ENCODE measurements around the gene FCHO1.

The FCHO1 gene

DNA sequence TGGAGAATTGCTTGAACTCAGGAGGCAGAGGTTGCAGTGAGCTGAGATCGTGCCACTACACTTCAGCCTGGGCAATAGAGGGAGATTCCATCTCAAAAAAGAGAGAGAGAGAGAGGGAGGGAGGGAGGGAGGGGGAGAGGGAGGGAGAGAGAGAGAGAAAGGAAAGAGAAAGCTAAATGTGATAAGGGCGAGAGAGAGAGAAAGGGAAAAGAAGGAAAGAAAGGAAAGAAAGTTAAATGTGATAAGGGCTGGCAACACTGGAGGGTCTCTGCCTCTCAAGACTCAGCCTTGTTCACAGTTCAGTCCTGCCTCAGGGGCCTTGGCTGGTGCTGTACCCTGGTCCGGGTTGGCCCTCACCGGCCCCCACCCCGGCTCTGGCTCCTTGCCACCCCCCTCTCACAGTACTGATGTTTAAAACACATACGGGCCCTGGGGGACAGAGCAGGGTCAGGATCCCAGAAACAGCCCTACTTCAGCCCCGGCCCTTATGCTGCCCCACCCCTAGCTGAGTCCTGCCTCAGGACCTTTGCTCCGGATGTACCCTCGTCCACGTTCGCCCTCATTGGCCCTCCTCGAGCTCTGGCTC is 28.5 kb upstream of the FCHO1 start:
- Histone ChIP-seq H3K9ac (ENCODE audit: low read length) (no peak overlapping the region), H3K36me3 (ENCODE audit: control insufficient read depth, insufficient read depth, low read length) (peaks cover 19% of the 10 kb centered on the region), H3K4me3 (ENCODE audit: low read length) (no peak overlapping the region), H3K27ac (ENCODE audit: low read depth, low read length) (no peak overlapping the region), H3K4me1 (ENCODE audit: control insufficient read depth, insufficient read depth, low read length) (peaks cover 13% of the 10 kb centered on the region), H3K27me3 (ENCODE audit: control insufficient read depth, insufficient read depth, low read length) (no peaks in the 10 kb centered on the region)

DNA sequence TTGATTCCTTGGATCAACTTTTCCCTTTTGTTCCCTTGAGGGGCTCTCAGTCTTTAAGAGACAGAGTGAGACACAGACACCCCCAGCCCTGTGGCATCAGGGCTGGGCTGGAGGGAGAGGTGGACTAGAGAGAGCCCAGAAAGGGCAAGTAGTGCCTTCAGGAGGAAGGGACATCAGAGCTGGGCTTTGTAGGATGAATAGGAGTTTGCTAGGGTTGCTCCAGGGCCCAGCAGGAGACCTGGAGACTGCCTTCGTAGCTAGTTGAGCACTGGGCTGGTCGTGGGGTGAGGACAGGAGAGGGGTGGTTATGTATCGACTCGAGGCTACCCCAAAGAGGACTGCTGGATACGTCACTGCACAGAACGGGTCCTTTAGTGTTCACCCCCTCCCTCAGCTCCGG is 26.6 kb upstream of the FCHO1 start:
- Histone ChIP-seq H3K9ac (ENCODE audit: low read length) (no peak overlapping the region), H3K4me1 (ENCODE audit: control insufficient read depth, insufficient read depth, low read length) (peaks cover 13% of the 10 kb centered on the region), H3K27me3 (ENCODE audit: control insufficient read depth, insufficient read depth, low read length) (no peaks in the 10 kb centered on the region), H3K27ac (ENCODE audit: low read depth, low read length) (no peak overlapping the region), H3K36me3 (ENCODE audit: control insufficient read depth, insufficient read depth, low read length) (peaks cover 19% of the 10 kb centered on the region), H3K4me3 (ENCODE audit: low read length) (no peak overlapping the region)

DNA sequence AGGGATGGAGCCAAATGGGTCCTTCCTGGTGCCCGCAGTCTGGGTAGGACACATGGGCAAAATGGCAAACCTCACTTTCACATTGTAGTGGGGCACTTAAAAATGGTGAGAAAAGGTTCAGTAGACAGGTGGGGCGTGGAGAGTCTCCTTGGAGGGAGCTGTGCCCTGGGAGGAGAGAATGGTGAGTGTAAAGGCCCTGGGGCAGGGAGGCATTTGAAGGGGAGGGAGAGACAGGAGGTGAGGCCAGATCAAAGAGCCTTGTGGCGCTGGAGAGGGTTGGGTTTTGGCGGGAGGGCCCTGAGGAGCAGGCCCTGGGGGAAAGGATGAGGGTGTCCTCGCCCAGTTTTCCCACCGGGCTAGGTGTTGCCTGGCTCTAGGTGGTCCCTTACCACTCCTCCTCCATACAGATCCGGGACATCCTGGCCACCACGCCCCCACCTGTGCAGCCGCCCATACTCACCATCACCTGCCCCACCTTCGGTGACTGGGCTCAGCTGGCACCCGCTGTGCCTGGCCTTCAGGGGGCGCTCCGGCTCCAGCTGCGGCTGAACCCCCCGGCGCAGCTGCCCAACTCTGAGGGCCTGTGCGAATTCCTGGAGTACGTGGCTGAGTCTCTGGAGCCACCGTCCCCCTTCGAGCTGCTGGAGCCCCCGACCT is 25.7 kb upstream of the FCHO1 start:
- Histone ChIP-seq H3K27me3 (ENCODE audit: control insufficient read depth, insufficient read depth, low read length) (no peaks in the 10 kb centered on the region), H3K9ac (ENCODE audit: low read length) (no peak overlapping the region), H3K27ac (ENCODE audit: low read depth, low read length) (no peak overlapping the region), H3K4me1 (ENCODE audit: control insufficient read depth, insufficient read depth, low read length) (peaks cover 7% of the 10 kb centered on the region), H3K4me3 (ENCODE audit: low read length) (no peak overlapping the region), H3K36me3 (ENCODE audit: control insufficient read depth, insufficient read depth, low read length) (peaks cover 19% of the 10 kb centered on the region)

DNA sequence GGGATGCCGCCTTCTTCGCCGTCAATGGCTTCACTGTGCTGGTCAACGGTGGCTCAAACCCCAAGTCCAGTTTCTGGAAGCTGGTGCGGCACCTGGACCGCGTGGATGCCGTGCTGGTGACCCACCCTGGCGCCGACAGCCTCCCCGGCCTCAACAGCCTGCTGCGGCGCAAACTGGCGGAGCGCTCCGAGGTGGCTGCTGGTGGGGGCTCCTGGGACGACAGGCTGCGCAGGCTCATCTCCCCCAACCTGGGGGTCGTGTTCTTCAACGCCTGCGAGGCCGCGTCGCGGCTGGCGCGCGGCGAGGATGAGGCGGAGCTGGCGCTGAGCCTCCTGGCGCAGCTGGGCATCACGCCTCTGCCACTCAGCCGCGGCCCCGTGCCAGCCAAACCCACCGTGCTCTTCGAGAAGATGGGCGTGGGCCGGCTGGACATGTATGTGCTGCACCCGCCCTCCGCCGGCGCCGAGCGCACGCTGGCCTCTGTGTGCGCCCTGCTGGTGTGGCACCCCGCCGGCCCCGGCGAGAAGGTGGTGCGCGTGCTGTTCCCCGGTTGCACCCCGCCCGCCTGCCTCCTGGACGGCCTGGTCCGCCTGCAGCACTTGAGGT is 25.0 kb upstream of the FCHO1 start:
- peaks cover 21% of the 10 kb centered on the region for H3K36me3 ChIP-seq (ENCODE audit: control insufficient read depth, insufficient read depth, low read length)

DNA sequence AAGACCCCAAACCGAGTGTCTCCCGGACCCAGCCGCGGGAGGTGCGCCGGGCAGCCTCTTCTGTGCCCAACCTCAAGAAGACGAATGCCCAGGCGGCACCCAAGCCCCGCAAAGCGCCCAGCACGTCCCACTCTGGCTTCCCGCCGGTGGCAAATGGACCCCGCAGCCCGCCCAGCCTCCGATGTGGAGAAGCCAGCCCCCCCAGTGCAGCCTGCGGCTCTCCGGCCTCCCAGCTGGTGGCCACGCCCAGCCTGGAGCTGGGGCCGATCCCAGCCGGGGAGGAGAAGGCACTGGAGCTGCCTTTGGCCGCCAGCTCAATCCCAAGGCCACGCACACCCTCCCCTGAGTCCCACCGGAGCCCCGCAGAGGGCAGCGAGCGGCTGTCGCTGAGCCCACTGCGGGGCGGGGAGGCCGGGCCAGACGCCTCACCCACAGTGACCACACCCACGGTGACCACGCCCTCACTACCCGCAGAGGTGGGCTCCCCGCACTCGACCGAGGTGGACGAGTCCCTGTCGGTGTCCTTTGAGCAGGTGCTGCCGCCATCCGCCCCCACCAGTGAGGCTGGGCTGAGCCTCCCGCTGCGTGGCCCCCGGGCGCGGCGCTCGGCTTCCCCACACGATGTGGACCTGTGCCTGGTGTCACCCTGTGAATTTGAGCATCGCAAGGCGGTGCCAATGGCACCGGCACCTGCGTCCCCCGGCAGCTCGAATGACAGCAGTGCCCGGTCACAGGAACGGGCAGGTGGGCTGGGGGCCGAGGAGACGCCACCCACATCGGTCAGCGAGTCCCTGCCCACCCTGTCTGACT is 24.1 kb upstream of the FCHO1 start:
- H3K4me3 ChIP-seq (ENCODE audit: low read length) = no peak overlapping the region
- no peak overlapping the region for H3K27ac ChIP-seq (ENCODE audit: low read depth, low read length)
- peaks cover 24% of the 10 kb centered on the region for H3K36me3 ChIP-seq (ENCODE audit: control insufficient read depth, insufficient read depth, low read length)
- H3K9ac ChIP-seq (ENCODE audit: low read length) = no peak overlapping the region
- H3K4me1 ChIP-seq (ENCODE audit: control insufficient read depth, insufficient read depth, low read length) = no peaks in the 10 kb centered on the region
- H3K27me3 ChIP-seq (ENCODE audit: control insufficient read depth, insufficient read depth, low read length) = no peaks in the 10 kb centered on the region

More for the DNA sequence above, 25.0 kb upstream of the FCHO1 start:
- H3K27ac ChIP-seq (ENCODE audit: low read depth, low read length) = no peak overlapping the region
- no peaks in the 10 kb centered on the region for H3K27me3 ChIP-seq (ENCODE audit: control insufficient read depth, insufficient read depth, low read length)
- no peaks in the 10 kb centered on the region for H3K4me1 ChIP-seq (ENCODE audit: control insufficient read depth, insufficient read depth, low read length)
- H3K4me3 ChIP-seq (ENCODE audit: low read length) = no peak overlapping the region
- H3K9ac ChIP-seq (ENCODE audit: low read length) = no peak overlapping the region

DNA sequence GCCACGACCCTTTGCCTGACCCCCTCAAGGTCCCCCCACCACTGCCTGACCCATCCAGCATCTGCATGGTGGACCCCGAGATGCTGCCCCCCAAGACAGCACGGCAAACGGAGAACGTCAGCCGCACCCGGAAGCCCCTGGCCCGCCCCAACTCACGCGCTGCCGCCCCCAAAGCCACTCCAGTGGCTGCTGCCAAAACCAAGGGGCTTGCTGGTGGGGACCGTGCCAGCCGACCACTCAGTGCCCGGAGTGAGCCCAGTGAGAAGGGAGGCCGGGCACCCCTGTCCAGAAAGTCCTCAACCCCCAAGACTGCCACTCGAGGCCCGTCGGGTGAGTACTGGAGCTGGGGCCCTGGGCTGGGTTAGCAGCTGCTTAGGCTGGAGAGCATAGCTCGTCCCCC is 23.4 kb upstream of the FCHO1 start:
- H3K9ac ChIP-seq (ENCODE audit: low read length) = no peak overlapping the region
- no peaks in the 10 kb centered on the region for H3K27me3 ChIP-seq (ENCODE audit: control insufficient read depth, insufficient read depth, low read length)
- H3K4me1 ChIP-seq (ENCODE audit: control insufficient read depth, insufficient read depth, low read length) = no peaks in the 10 kb centered on the region
- no peak overlapping the region for H3K4me3 ChIP-seq (ENCODE audit: low read length)
- H3K36me3 ChIP-seq (ENCODE audit: control insufficient read depth, insufficient read depth, low read length) = peaks cover 24% of the 10 kb centered on the region
- H3K27ac ChIP-seq (ENCODE audit: low read depth, low read length) = no peak overlapping the region

DNA sequence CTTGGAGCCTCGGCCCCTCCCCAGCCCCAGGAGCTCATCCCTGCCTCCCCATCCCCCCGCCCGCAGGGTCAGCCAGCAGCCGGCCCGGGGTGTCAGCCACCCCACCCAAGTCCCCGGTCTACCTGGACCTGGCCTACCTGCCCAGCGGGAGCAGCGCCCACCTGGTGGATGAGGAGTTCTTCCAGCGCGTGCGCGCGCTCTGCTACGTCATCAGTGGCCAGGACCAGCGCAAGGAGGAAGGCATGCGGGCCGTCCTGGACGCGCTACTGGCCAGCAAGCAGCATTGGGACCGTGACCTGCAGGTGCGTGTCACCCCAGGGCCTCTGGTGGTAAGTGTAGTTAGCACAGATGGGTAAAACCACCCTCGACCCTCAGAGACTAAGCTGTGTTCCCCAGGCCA is 18.1 kb upstream of the FCHO1 start:
- H3K36me3 ChIP-seq (ENCODE audit: control insufficient read depth, insufficient read depth, low read length) = peaks cover 18% of the 10 kb centered on the region
- no peaks in the 10 kb centered on the region for H3K27me3 ChIP-seq (ENCODE audit: control insufficient read depth, insufficient read depth, low read length)
- no peak overlapping the region for H3K27ac ChIP-seq (ENCODE audit: low read depth, low read length)
- H3K9ac ChIP-seq (ENCODE audit: low read length) = no peak overlapping the region
- H3K4me1 ChIP-seq (ENCODE audit: control insufficient read depth, insufficient read depth, low read length) = no peaks in the 10 kb centered on the region
- H3K4me3 ChIP-seq (ENCODE audit: low read length) = no peak overlapping the region

DNA sequence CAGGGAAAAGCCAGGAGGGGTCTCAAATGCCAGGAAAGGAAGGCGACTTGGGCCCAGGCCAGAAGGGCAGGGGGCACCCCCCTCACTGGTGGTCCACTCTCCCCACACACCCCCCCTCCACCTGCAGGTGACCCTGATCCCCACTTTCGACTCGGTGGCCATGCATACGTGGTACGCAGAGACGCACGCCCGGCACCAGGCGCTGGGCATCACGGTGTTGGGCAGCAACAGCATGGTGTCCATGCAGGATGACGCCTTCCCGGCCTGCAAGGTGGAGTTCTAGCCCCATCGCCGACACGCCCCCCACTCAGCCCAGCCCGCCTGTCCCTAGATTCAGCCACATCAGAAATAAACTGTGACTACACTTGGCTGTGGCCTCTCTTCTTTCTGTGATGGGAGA is 17.1 kb upstream of the FCHO1 start:
- Histone ChIP-seq H3K4me1 (ENCODE audit: control insufficient read depth, insufficient read depth, low read length) (no peaks in the 10 kb centered on the region), H3K36me3 (ENCODE audit: control insufficient read depth, insufficient read depth, low read length) (peaks cover 18% of the 10 kb centered on the region), H3K4me3 (ENCODE audit: low read length) (no peak overlapping the region)

DNA sequence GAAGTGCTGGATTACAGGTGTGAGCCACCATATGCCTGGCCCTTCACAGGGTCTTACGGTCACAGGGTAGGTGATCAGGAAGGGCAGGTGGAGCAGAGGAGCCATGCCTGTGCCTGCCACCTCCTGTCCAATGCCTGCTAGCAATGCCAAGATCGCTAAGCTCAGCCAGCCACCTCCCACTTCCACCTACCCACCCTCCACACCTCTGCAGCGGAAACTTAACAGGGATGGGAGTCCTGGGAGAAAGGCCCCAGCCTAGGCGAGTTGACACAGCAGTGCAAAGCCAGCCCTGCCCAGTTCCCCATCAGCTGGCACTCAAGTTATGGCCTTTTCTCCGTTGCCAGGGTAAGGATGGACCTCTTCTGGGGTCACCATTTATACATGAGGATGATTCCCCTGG is 15.9 kb upstream of the FCHO1 start:
- Histone ChIP-seq H3K4me1 (ENCODE audit: control insufficient read depth, insufficient read depth, low read length) (no peaks in the 10 kb centered on the region), H3K9ac (ENCODE audit: low read length) (no peak overlapping the region), H3K27me3 (ENCODE audit: control insufficient read depth, insufficient read depth, low read length) (no peaks in the 10 kb centered on the region), H3K4me3 (ENCODE audit: low read length) (no peak overlapping the region), H3K27ac (ENCODE audit: low read depth, low read length) (no peak overlapping the region), H3K36me3 (ENCODE audit: control insufficient read depth, insufficient read depth, low read length) (peaks cover 18% of the 10 kb centered on the region)

More for the DNA sequence above, 17.1 kb upstream of the FCHO1 start:
- Histone ChIP-seq H3K27me3 (ENCODE audit: control insufficient read depth, insufficient read depth, low read length) (no peaks in the 10 kb centered on the region), H3K9ac (ENCODE audit: low read length) (no peak overlapping the region), H3K27ac (ENCODE audit: low read depth, low read length) (no peak overlapping the region)

DNA sequence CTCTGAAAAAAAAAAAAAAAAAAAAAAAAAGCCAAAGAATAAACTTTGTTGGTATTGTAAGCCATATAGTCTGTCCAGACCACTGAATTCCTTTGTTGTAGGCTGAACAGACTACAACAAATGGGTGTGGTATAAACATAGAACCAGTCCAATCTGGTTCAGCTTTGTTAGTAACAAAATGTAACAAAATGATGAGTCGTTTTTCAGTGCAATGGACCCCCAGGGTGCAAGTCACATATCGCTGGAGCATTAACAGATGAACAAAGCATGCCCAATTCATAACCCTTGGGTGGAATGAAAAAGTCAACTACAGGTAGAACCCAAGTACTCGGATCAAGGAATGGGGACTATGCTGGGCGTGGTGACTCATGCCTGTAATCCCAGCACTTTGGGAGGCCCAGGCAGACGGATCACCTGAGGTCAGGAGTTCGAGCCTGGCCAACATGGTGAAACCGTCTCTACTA is 13.6 kb upstream of the FCHO1 start:
- no peaks in the 10 kb centered on the region for H3K4me1 ChIP-seq (ENCODE audit: control insufficient read depth, insufficient read depth, low read length)
- no peak overlapping the region for H3K4me3 ChIP-seq (ENCODE audit: low read length)
- no peak overlapping the region for H3K27ac ChIP-seq (ENCODE audit: low read depth, low read length)
- no peak overlapping the region for H3K9ac ChIP-seq (ENCODE audit: low read length)
- no peaks in the 10 kb centered on the region for H3K27me3 ChIP-seq (ENCODE audit: control insufficient read depth, insufficient read depth, low read length)
- H3K36me3 ChIP-seq (ENCODE audit: control insufficient read depth, insufficient read depth, low read length) = peaks cover 13% of the 10 kb centered on the region

DNA sequence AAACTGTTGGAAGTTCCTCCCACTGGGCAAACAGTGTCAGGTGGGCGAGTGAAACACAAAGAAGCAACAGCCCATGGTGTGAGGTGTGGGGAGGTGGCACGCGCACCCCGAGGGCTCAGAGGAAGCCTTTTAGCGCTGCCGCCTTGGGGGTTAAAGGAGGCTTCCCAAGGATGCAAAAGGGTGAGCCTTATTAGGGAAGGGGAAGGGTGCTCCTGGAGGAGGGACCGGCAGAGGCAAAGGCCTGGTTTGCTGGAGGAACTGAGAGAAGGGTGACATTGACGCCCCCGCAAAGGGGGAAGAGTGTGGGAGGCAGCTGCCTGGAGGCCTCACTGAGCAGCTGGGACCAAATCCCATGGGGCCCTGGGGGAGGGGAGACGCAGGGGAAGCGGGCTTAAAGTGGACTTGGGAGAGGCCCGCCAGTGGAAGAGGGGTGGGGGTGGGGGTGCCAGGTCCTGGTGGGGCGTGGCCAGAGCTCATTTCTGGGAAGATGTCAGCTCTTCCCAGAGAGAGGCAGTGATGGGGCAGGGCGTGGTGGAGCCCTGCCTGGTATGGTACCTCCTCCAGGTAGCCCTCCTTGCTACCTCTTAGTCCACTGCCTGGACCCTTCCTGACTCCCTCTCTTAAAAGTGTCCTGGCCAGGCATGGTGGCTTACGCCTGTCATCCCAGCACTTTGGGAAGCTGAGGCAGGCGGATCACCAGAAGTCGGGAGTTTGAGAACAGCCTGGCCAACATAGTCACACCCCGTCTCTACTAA is 12.0 kb upstream of the FCHO1 start:
- Histone ChIP-seq H3K36me3 (ENCODE audit: control insufficient read depth, insufficient read depth, low read length) (peaks cover under 1% of the 10 kb centered on the region), H3K4me3 (ENCODE audit: low read length) (no peak overlapping the region), H3K27ac (ENCODE audit: low read depth, low read length) (no peak overlapping the region), H3K27me3 (ENCODE audit: control insufficient read depth, insufficient read depth, low read length) (no peaks in the 10 kb centered on the region), H3K9ac (ENCODE audit: low read length) (no peak overlapping the region), H3K4me1 (ENCODE audit: control insufficient read depth, insufficient read depth, low read length) (no peaks in the 10 kb centered on the region)

DNA sequence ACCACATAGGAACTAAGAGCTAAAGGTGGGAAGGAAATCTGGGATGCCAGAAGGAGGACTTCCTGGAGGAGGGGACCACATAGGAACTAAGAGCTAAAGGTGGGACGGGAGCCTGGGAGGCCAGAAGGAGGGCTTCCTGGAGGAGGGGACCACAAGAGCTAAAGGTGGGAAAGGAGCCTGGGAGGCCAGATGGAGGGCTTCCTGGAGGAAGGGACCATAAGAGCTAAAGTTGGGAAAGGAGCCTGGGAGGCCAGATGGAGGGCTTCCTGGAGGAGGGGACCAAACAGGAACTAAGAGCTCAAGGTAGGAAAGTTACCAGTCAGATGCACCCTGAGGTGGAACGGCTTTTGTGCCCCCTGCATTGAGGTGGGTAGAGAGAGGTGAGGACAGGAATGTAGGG is 9.8 kb upstream of the FCHO1 start:
- no peaks in the 10 kb centered on the region for H3K36me3 ChIP-seq (ENCODE audit: control insufficient read depth, insufficient read depth, low read length)
- no peaks in the 10 kb centered on the region for H3K27me3 ChIP-seq (ENCODE audit: control insufficient read depth, insufficient read depth, low read length)
- no peak overlapping the region for H3K4me3 ChIP-seq (ENCODE audit: low read length)
- no peaks in the 10 kb centered on the region for H3K4me1 ChIP-seq (ENCODE audit: control insufficient read depth, insufficient read depth, low read length)
- H3K27ac ChIP-seq (ENCODE audit: low read depth, low read length) = no peak overlapping the region
- no peak overlapping the region for H3K9ac ChIP-seq (ENCODE audit: low read length)
